Vagina (tissue), 2 donors: ENCODE measurements around the gene ALDH4A1. TPM values are rescaled to one million over a fixed set of nuclear protein-coding genes. Genes with fewer than 3 reads are reported as not detected.

Source experiments
- DNase-seq, 2 donors: peaks; one replicate each; pipeline ENCODE4 v3.0.0-alpha.2; 2017; ENCODE audit errors: extremely low spot score in 2 of 2
- H3K27ac ChIP-seq: fragments of 200-600 bp; sonication (generic); one replicate; pipeline ENCODE4 v1.5.1; 2019
- H3K27me3 ChIP-seq: fragments of 200-600 bp; sonication (generic); one replicate; pipeline ENCODE4 v1.5.1; 2019
- H3K36me3 ChIP-seq, 2 donors: fragments of 200-600 bp; sonication (generic); one replicate each; pipeline ENCODE4 v1.5.1; 2017 to 2019
- H3K4me1 ChIP-seq: fragments of 200-600 bp; sonication (generic); one replicate; pipeline ENCODE4 v1.5.1; 2019
- H3K4me3 ChIP-seq, 2 donors: fragments of 200-600 bp; sonication (generic); 1 replicate in 1 of 2; 2 replicates in 1 of 2; pipeline ENCODE4 v1.5.1; 2016 to 2019
- H3K9me3 ChIP-seq: fragments of 200-600 bp; sonication (generic); one replicate; pipeline ENCODE4 v1.5.1; 2019
- CTCF ChIP-seq, 3 experiments: fragments of 450-650 bp in 2 of 3; fragments of 200-600 bp in 1 of 3; sonication (generic) in 1 of 3; IDR thresholded peaks; one replicate each; pipeline ENCODE4 v1.5.1; 2017 to 2019; ENCODE audit warnings: antibody characterized with exemption in 3 of 3, mild to moderate bottlenecking in 2 of 3, moderate library complexity in 2 of 3
- POLR2A ChIP-seq, 2 donors: fragments of 450-650 bp; IDR thresholded peaks; one replicate each; pipeline ENCODE4 v1.6.1; 2017; ENCODE audit warnings: antibody characterized with exemption in 2 of 2, mild to moderate bottlenecking in 2 of 2, moderate library complexity in 2 of 2
- POLR2AphosphoS5 ChIP-seq, 2 donors: sonication (generic); formaldehyde crosslinking; IDR thresholded peaks; one replicate each; pipeline ENCODE4 v1.9.0; 2017; ENCODE audit warnings: antibody characterized with exemption in 2 of 2, mild to moderate bottlenecking in 2 of 2, low read depth in 1 of 2; ENCODE audit not compliant: insufficient read depth in 1 of 2
- intact Hi-C: fragments of 100-400 bp; cut with DNase I; formaldehyde crosslinking; loops from one replicate; pipeline ENCODE4 v1.15.1; 2023
- total RNA-seq: library from RNA; depleted of rRNA; stranded (reverse); fragments of >200 nt; gene quantifications from one replicate; pipeline ENCODE4 v1.2.3, GENCODE V29; 2016

The ALDH4A1 gene
- total RNA-seq, 1 donor from 2014 or later = 39.5 TPM

- peaks cover 100% of the 10 kb centered on the region for H3K4me1 ChIP-seq
- DNase-seq = no peak
- intact Hi-C loops = no loop called here
Observed at GRCh38 chr1:18949686-18950400, 47.5 kb upstream of the ALDH4A1 start.

GRCh38 chr1:18948913-18949685, 46.7 kb upstream of the ALDH4A1 start:
- DNase-seq = no peak
- H3K4me1 ChIP-seq = peaks cover 100% of the 10 kb centered on the region
- H3K36me3 ChIP-seq = no peaks in the 10 kb centered on the region
- H3K9me3 ChIP-seq = no peaks in the 10 kb centered on the region
- intact Hi-C loops = no loop called here
- peak overlapping the region; percentile 89 for H3K27ac ChIP-seq
- TF ChIP-seq POLR2A (IDR thresholded peaks at IDR 0.05) (no peak), CTCF (IDR thresholded peaks at IDR 0.05) (peak in 1 of 3 experiments; percentile 20), POLR2AphosphoS5 (IDR thresholded peaks at IDR 0.05; ENCODE audit: insufficient read depth in 1 of 2, low read depth in 1 of 2) (peak in 1 of 2 donors; percentile 15)
- peak overlapping the region; percentile 28 to 37 for H3K4me3 ChIP-seq
- H3K27me3 ChIP-seq = no peaks in the 10 kb centered on the region

More at GRCh38 chr1:18949686-18950400, 47.5 kb upstream of the ALDH4A1 start:
- Histone ChIP-seq H3K27ac (peak overlapping the region; percentile 89), H3K4me3 (peak overlapping the region; percentile 28 to 37), H3K36me3 (no peaks in the 10 kb centered on the region), H3K27me3 (no peaks in the 10 kb centered on the region), H3K9me3 (no peaks in the 10 kb centered on the region)
- TF ChIP-seq CTCF (IDR thresholded peaks at IDR 0.05) = no peak
- TF ChIP-seq POLR2A (IDR thresholded peaks at IDR 0.05) = no peak
- peak in 1 of 2 donors; percentile 54 for TF ChIP-seq POLR2AphosphoS5 (IDR thresholded peaks at IDR 0.05; ENCODE audit: insufficient read depth in 1 of 2, low read depth in 1 of 2)

- H3K4me1 ChIP-seq = peaks cover 93% of the 10 kb centered on the region
- no peak overlapping the region for H3K4me3 ChIP-seq
- no peaks in the 10 kb centered on the region for H3K27me3 ChIP-seq
- intact Hi-C loops = no loop called here
- H3K9me3 ChIP-seq = no peaks in the 10 kb centered on the region
- TF ChIP-seq CTCF (IDR thresholded peaks at IDR 0.05) (no peak), POLR2AphosphoS5 (IDR thresholded peaks at IDR 0.05; ENCODE audit: insufficient read depth in 1 of 2, low read depth in 1 of 2) (no peak), POLR2A (IDR thresholded peaks at IDR 0.05) (no peak)
- no peak for DNase-seq
- no peaks in the 10 kb centered on the region for H3K36me3 ChIP-seq
- peak overlapping the region; percentile 89 for H3K27ac ChIP-seq
Observed at GRCh38 chr1:18948048-18948912, 45.9 kb upstream of the ALDH4A1 start.

- H3K9me3 ChIP-seq = no peaks in the 10 kb centered on the region
- peaks cover 85% of the 10 kb centered on the region for H3K4me1 ChIP-seq
- peak overlapping the region; percentile 89 for H3K27ac ChIP-seq
- H3K27me3 ChIP-seq = no peaks in the 10 kb centered on the region
- no peak overlapping the region for H3K4me3 ChIP-seq
- TF ChIP-seq POLR2AphosphoS5 (IDR thresholded peaks at IDR 0.05; ENCODE audit: insufficient read depth in 1 of 2, low read depth in 1 of 2) = no peak
- TF ChIP-seq CTCF (IDR thresholded peaks at IDR 0.05) = no peak
- no peak for TF ChIP-seq POLR2A (IDR thresholded peaks at IDR 0.05)
- intact Hi-C loops = no loop called here
- H3K36me3 ChIP-seq = no peaks in the 10 kb centered on the region
- DNase-seq = no peak
Observed at GRCh38 chr1:18947570-18947969, 45.2 kb upstream of the ALDH4A1 start.
